Measurements from ENCODE around the gene DNM1L. TPM values are rescaled to one million over a fixed set of nuclear protein-coding genes. Genes with fewer than 3 reads are reported as not detected.
"Not testable (repeated sequence)": the region's sequence is repeated elsewhere in the genome, so short reads cannot be mapped to it uniquely, and the experiment has no call there.

Gene DNM1L
- total RNA-seq, 1 donor from 2014 or later: 48.5 TPM

DNA sequence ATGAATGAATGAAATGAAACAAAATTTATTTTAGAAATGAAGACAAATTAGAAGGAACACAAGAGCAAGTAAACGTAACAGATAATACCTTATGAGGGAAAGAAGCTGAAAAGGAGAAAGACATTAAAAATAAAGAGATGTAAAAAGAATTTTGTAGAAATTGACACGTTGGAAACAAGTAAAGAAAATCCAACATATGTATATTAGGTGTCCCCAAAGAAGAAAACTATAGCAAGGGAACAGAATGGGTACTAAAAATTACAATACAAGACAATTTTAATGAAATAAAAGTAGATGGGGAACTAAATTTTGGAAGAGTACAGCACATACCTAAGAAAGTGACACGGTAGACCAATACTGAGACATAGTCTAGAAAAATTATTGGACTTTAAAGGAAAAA is 16.7 kb downstream of the DNM1L start:
- no peaks in the 10 kb centered on the region for H3K4me1 ChIP-seq
- no peak for ATAC-seq
- H3K9me3 ChIP-seq: no peaks in the 10 kb centered on the region
- DNase-seq: no peak
- H3K27ac ChIP-seq: no peak overlapping the region
- intact Hi-C loops (cut with DNase I): no loop called here
- no peaks in the 10 kb centered on the region for H3K36me3 ChIP-seq
- no peaks in the 10 kb centered on the region for H3K27me3 ChIP-seq
- no peak overlapping the region for H3K4me3 ChIP-seq
- TF ChIP-seq, protein P1, sequence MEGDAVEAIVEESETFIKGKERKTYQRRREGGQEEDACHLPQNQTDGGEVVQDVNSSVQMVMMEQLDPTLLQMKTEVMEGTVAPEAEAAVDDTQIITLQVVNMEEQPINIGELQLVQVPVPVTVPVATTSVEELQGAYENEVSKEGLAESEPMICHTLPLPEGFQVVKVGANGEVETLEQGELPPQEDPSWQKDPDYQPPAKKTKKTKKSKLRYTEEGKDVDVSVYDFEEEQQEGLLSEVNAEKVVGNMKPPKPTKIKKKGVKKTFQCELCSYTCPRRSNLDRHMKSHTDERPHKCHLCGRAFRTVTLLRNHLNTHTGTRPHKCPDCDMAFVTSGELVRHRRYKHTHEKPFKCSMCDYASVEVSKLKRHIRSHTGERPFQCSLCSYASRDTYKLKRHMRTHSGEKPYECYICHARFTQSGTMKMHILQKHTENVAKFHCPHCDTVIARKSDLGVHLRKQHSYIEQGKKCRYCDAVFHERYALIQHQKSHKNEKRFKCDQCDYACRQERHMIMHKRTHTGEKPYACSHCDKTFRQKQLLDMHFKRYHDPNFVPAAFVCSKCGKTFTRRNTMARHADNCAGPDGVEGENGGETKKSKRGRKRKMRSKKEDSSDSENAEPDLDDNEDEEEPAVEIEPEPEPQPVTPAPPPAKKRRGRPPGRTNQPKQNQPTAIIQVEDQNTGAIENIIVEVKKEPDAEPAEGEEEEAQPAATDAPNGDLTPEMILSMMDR (IDR thresholded peaks at IDR 0.05): no peak

DNA sequence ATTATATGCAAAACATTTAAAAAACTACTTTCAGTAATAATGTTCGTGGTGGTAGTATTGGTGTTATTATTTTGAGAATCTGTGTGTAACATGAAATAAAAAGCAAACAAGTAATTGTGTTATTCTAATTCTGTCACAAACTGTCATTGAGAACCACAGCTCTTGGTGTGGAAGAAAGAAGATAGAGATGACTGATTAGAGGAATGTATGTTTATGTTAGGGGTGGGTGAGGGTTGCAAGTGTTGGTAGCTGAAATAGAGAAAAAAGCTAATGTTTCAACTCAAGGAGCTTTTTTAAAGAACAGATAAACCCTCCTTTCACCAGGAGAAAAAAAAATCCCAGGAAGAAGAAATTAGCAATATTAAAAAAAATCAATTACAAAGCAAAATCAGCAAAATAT is 18.3 kb downstream of the DNM1L start:
- H3K9me3 ChIP-seq: no peaks in the 10 kb centered on the region
- TF ChIP-seq, protein P1 (IDR thresholded peaks at IDR 0.05): no peak
- intact Hi-C loops (cut with DNase I): no loop called here
- no peak overlapping the region for H3K27ac ChIP-seq
- H3K4me3 ChIP-seq: no peak overlapping the region
- ATAC-seq (no peak), DNase-seq (no peak)
- no peaks in the 10 kb centered on the region for H3K36me3 ChIP-seq
- H3K4me1 ChIP-seq: no peaks in the 10 kb centered on the region
- H3K27me3 ChIP-seq: no peaks in the 10 kb centered on the region

DNA sequence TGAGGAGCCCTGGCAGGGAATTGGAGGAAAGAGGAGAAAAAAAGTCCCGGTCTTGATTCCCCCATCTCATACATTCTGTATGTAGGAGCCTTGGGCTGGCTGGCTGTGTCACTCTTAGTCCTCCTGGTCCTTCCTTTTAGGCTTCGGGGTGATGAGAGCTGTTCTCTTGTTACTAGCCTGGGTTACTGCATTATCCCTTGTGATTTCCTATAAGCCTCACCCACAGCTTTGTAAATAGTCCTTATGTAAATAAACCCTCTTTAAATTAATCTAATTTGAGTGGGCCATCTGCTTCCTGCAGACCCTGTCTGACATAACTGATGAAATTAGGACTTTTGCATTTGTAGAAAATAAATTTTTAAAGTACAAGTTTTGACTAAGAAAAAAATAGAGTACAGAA is 19.2 kb downstream of the DNM1L start:
- Histone ChIP-seq H3K4me1 (no peaks in the 10 kb centered on the region), H3K27ac (no peak overlapping the region), H3K4me3 (no peak overlapping the region), H3K9me3 (no peaks in the 10 kb centered on the region), H3K27me3 (no peaks in the 10 kb centered on the region), H3K36me3 (no peaks in the 10 kb centered on the region)
- TF ChIP-seq, protein P1 (IDR thresholded peaks at IDR 0.05): no peak
- DNase-seq (no peak), ATAC-seq (no peak)
- intact Hi-C loops (cut with DNase I): no loop called here

DNA sequence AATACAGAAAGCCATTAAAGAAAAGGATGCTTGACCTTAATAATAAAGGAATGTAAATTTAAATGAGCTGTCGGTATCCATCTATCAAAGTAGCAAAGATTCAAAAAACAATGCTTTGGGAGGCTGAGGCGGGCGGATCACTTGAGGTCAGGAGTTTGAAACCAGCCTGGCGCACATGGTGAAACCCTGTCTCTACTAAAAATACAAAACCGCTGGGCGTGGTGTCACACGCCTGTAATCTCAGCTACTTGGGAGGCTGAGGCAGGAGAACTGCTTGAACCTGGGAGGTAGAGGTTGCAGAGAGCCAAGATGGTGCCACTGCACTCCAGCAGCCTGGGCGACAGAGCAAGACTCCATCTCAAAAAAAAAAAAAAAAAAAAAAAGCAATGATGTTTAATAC is 20.3 kb downstream of the DNM1L start:
- H3K4me3 ChIP-seq; H3K9me3 ChIP-seq; H3K27me3 ChIP-seq; H3K27ac ChIP-seq; H3K4me1 ChIP-seq; H3K36me3 ChIP-seq; ATAC-seq; intact Hi-C loops (cut with DNase I); DNase-seq: not testable (repeated sequence)

DNA sequence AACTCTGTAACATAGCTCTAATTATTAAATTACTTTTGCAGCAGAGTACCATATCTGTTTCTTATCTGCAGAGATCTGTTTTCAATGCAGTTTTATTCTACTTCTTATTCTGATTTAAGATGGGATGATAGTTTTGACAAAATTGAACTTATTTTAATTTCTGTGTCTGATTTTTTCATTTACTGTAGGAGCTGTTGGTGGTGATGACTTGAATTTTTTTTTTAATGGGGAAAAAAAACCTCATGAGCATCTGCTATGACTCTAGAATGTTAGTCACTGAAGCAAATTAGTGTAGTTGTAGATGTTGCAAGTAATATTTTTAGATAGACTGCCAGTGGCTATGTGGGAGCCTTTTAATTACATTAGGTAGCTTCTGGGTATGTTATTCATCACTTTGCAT is 23.4 kb downstream of the DNM1L start:
- H3K4me3 ChIP-seq: no peak overlapping the region
- H3K4me1 ChIP-seq: no peaks in the 10 kb centered on the region
- intact Hi-C loops (cut with DNase I): no loop called here
- no peak for DNase-seq
- no peaks in the 10 kb centered on the region for H3K27me3 ChIP-seq
- no peak overlapping the region for H3K27ac ChIP-seq
- peaks cover 5% of the 10 kb centered on the region for H3K36me3 ChIP-seq
- TF ChIP-seq, protein P1 (IDR thresholded peaks at IDR 0.05): no peak
- H3K9me3 ChIP-seq: no peaks in the 10 kb centered on the region
- no peak for ATAC-seq

DNA sequence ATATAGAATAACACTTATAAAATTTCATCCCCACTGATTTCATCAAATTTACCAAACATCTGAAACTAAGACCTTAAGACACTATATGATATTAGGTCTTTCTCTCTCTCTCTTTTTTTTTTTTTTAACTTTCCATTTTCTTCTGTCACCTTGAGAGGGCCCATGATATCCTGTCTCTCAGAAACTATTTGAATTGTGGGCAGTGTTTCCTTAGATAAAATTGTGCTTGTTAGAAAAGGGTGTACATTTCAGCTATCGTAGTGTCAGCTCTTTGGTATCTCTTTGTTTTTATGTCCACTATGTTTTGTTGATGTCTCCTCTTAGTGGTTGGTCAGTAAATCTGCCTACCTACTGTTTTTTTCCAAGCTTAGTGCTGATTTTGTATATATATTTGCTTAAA is 23.8 kb downstream of the DNM1L start:
- no peak for ATAC-seq
- TF ChIP-seq, protein P1 (IDR thresholded peaks at IDR 0.05): no peak
- no peak for DNase-seq
- no peaks in the 10 kb centered on the region for H3K9me3 ChIP-seq
- H3K27ac ChIP-seq: no peak overlapping the region
- H3K4me3 ChIP-seq: no peak overlapping the region
- no peaks in the 10 kb centered on the region for H3K27me3 ChIP-seq
- intact Hi-C loops (cut with DNase I): no loop called here
- H3K36me3 ChIP-seq: peaks cover 9% of the 10 kb centered on the region
- no peaks in the 10 kb centered on the region for H3K4me1 ChIP-seq
